GM23338 (cell line): ENCODE measurements around the gene NCOA6. TPM values are rescaled to one million over a fixed set of nuclear protein-coding genes. Genes with fewer than 3 reads are reported as not detected.
"Not testable (repeated sequence)": the region's sequence is repeated elsewhere in the genome, so short reads cannot be mapped to it uniquely, and the experiment has no call there.

Experiments
- ATAC-seq: fragments of 200-7000 bp; cut with Tn5 transposase; 3 replicates; pipeline ENCODE4 v1.9.1; 2020
- DNase-seq: peaks from one replicate; pipeline ENCODE4 v3.0.0-alpha.2; 2015; ENCODE audit warnings: low spot score
- H2AFZ ChIP-seq: fragments of 200-600 bp; sonication (generic); 2 replicates; pipeline ENCODE4 v1.8.0; 2016; ENCODE audit warnings: antibody characterized with exemption, mild to moderate bottlenecking, moderate library complexity
- H3F3A ChIP-seq: fragments of 200-600 bp; sonication (generic); replicated peaks from 2 replicates; pipeline ENCODE4 v1.8.0; 2017; ENCODE audit warnings: antibody characterized with exemption, mixed run types, low read depth
- H3K27ac ChIP-seq: fragments of 200-600 bp; sonication (generic); 2 replicates; pipeline ENCODE4 v1.6.1; 2016; ENCODE audit warnings: low read depth
- H3K27me3 ChIP-seq: fragments of 200-600 bp; sonication (generic); 2 replicates; pipeline ENCODE4 v1.8.0; 2016; ENCODE audit warnings: mild to moderate bottlenecking, mixed run types, moderate library complexity; ENCODE audit not compliant: insufficient read depth
- H3K36me3 ChIP-seq: fragments of 200-600 bp; sonication (generic); 2 replicates; pipeline ENCODE4 v1.8.0; 2016; ENCODE audit warnings: mild to moderate bottlenecking; ENCODE audit not compliant: insufficient read depth
- H3K4me1 ChIP-seq: fragments of 200-600 bp; sonication (generic); 2 replicates; pipeline ENCODE4 v1.8.0; 2016; ENCODE audit warnings: mild to moderate bottlenecking, moderate library complexity; ENCODE audit not compliant: insufficient read depth
- H3K4me2 ChIP-seq: fragments of 200-600 bp; sonication (generic); 2 replicates; pipeline ENCODE4 v1.7.1; 2017; ENCODE audit warnings: mixed run types
- H3K4me3 ChIP-seq: fragments of 200-600 bp; sonication (generic); 2 replicates; pipeline ENCODE4 v1.6.1; 2016; ENCODE audit warnings: mixed run types
- H3K79me2 ChIP-seq: fragments of 200-600 bp; sonication (generic); replicated peaks from 2 replicates; pipeline ENCODE4 v1.8.0; 2017; ENCODE audit warnings: mild to moderate bottlenecking; ENCODE audit not compliant: insufficient read depth
- H3K9me2 ChIP-seq: fragments of 200-600 bp; sonication (generic); 2 replicates; pipeline ENCODE4 v1.8.0; 2017; ENCODE audit not compliant: insufficient read depth
- H4K20me1 ChIP-seq: fragments of 200-600 bp; sonication (generic); replicated peaks from 2 replicates; pipeline ENCODE4 v1.8.0; 2017; ENCODE audit warnings: mild to moderate bottlenecking; ENCODE audit not compliant: insufficient read depth
- H3K27ac Mint-ChIP-seq: 2 replicates; pipeline ENCODE4 v1.8.0; 2020; ENCODE audit warnings: inconsistent platforms, mild to moderate bottlenecking, moderate library complexity, mixed read lengths
- H3K27me3 Mint-ChIP-seq: 3 replicates; pipeline ENCODE4 v1.8.0; 2022; ENCODE audit warnings: low read depth, mild to moderate bottlenecking, moderate library complexity, mixed read lengths, inconsistent platforms; ENCODE audit not compliant: insufficient read depth, poor library complexity
- H3K36me3 Mint-ChIP-seq: 3 replicates; pipeline ENCODE4 v1.8.0; 2021; ENCODE audit warnings: low read depth, mild to moderate bottlenecking, inconsistent platforms, moderate library complexity, mixed read lengths
- H3K4me1 Mint-ChIP-seq: 3 replicates; pipeline ENCODE4 v1.8.0; 2020; ENCODE audit warnings: mild to moderate bottlenecking, inconsistent platforms, mixed read lengths
- H3K4me3 Mint-ChIP-seq: 3 replicates; pipeline ENCODE4 v1.8.0; 2021; ENCODE audit warnings: moderate library complexity, mild to moderate bottlenecking, inconsistent platforms, mixed read lengths
- H3K9me3 Mint-ChIP-seq: 3 replicates; pipeline ENCODE4 v1.8.0; 2020; ENCODE audit warnings: moderate library complexity, mild to moderate bottlenecking, inconsistent platforms, mixed read lengths
- EZH2 ChIP-seq: fragments of 200-600 bp; sonication (generic); IDR thresholded peaks from one replicate; pipeline ENCODE4 v1.8.0; 2017; ENCODE audit warnings: antibody characterized with exemption, mild to moderate bottlenecking, low read depth; ENCODE audit not compliant: unreplicated experiment
- EZH2phosphoT487 ChIP-seq: fragments of 200-600 bp; sonication (generic); IDR thresholded peaks from one replicate; pipeline ENCODE4 v1.8.1; 2018; ENCODE audit warnings: antibody characterized with exemption; ENCODE audit not compliant: unreplicated experiment
- JUNB ChIP-seq: IDR thresholded peaks from one replicate; pipeline ENCODE4 v1.6.1; 2016; ENCODE audit warnings: antibody characterized with exemption; ENCODE audit not compliant: unreplicated experiment
- NANOG ChIP-seq: IDR thresholded peaks from 2 replicates; pipeline ENCODE4 v1.6.1; 2016; ENCODE audit warnings: antibody characterized with exemption, borderline replicate concordance
- POLR2AphosphoS5 ChIP-seq: IDR thresholded peaks from 2 replicates; pipeline ENCODE4 v1.6.1; 2016; ENCODE audit warnings: antibody characterized with exemption, low read depth
- STAT1 ChIP-seq: IDR thresholded peaks from one replicate; pipeline ENCODE4 v1.6.1; 2016; ENCODE audit warnings: antibody characterized with exemption; ENCODE audit not compliant: unreplicated experiment
- ZNF114 ChIP-seq: fragments of 250-450 bp; sonication (Bioruptor Pico); IDR thresholded peaks from 2 replicates; pipeline ENCODE4 v1.5.0; 2020; ENCODE audit warnings: mild to moderate bottlenecking, moderate library complexity
- ZNF331 ChIP-seq: fragments of 250-450 bp; sonication (Bioruptor Pico); IDR thresholded peaks from 2 replicates; pipeline ENCODE4 v1.5.0; 2020; ENCODE audit warnings: low read depth, mild to moderate bottlenecking, moderate library complexity
- polyA plus RNA-seq: library from polyadenylated mRNA; unstranded; fragments of >200 nt; fragmentation: Nextera tagmentation; extraction: Ambion mirVana; gene quantifications from 2 replicates; pipeline ENCODE4 v1.2.1, GENCODE V29; 2016
- total RNA-seq: library from RNA; depleted of rRNA; stranded (reverse); fragments of >200 nt; shearing (Covaris generic); gene quantifications from 2 replicates; pipeline ENCODE4 v1.2.3, GENCODE V29; 2014
- TF ChIP-seq, protein P1 (sequence below), 2 experiments: fragments of 200-600 bp in 1 of 2; sonication (generic) in 1 of 2; conservative IDR thresholded peaks; 2 replicates each; pipeline versions ENCODE4 v1.5.1 to v1.6.1; 2016 to 2017; ENCODE audit warnings: antibody characterized with exemption in 2 of 2, low read depth in 2 of 2, mild to moderate bottlenecking in 2 of 2, moderate library complexity in 1 of 2

Gene NCOA6
- total and polyA plus RNA-seq, 2 experiments from 2014 or later: 10.6 to 17.4 TPM

DNA sequence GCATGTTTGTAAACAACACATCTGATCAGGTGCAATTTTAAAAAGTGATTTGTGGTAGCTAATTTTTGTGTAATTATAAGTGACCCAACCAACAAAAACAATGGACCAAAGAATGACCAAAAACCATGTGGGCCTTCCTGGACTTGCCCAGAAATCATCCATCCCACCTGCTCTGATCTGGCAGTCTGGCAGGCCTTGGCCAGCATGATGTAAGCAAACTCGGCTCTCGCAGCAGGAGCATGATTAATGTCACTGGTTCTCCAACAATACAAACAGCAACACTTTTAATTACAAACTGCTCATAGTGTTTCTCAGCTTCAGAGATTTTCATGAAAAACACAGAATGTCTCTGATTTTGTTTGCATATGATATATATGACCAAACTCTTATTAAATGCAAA lies 105.2 kb downstream of the NCOA6 start (continued):
- TF ChIP-seq, protein P1, sequence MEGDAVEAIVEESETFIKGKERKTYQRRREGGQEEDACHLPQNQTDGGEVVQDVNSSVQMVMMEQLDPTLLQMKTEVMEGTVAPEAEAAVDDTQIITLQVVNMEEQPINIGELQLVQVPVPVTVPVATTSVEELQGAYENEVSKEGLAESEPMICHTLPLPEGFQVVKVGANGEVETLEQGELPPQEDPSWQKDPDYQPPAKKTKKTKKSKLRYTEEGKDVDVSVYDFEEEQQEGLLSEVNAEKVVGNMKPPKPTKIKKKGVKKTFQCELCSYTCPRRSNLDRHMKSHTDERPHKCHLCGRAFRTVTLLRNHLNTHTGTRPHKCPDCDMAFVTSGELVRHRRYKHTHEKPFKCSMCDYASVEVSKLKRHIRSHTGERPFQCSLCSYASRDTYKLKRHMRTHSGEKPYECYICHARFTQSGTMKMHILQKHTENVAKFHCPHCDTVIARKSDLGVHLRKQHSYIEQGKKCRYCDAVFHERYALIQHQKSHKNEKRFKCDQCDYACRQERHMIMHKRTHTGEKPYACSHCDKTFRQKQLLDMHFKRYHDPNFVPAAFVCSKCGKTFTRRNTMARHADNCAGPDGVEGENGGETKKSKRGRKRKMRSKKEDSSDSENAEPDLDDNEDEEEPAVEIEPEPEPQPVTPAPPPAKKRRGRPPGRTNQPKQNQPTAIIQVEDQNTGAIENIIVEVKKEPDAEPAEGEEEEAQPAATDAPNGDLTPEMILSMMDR (conservative IDR thresholded peaks at IDR 0.05; ENCODE audit: low read depth in 2 of 2): no peak
- no peak for TF ChIP-seq EZH2

DNA sequence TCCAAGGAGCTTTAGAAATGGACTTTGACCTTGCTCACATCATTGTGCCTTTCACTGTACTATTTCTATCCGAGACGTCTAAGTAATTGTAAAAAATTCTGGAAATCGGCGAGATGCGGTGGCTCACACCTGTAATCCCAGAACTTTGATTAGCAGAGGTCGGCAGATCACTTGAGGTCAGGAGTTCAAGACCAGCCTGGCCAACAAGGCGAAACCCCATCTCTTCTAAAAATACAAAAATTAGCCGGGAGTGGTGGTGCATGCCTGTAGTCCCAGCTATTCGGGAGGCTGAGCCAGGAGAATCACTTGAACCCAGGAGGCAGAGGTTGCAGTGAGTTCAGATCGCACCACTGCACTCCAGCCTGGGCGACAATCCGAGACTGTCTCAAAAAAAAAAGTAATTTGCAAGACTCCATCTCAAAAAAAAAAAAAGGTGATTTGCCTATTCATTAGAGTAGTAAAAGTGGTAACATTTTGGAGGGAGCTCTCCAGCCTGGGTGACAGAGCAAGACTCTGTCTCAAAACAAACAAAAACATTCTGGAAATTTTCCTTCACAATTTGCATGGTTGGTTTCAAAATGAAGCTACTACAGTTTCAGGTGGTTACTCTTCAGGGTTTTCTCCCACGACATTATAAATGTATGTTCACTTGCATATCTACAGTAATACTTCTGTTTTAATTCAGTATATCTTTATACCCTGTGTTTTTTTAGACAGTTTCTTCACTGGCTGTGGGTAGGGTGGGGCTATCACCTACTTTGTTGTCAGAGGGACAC lies 106.0 kb downstream of the NCOA6 start:
- not testable (repeated sequence) for H3F3A ChIP-seq, ATAC-seq, H3K36me3 ChIP-seq, H3K27me3 Mint-ChIP-seq, H4K20me1 ChIP-seq, H3K27ac Mint-ChIP-seq, H3K9me3 Mint-ChIP-seq, H3K27me3 ChIP-seq, H3K79me2 ChIP-seq, H3K4me1 Mint-ChIP-seq, H2AFZ ChIP-seq, H3K4me2 ChIP-seq, H3K27ac ChIP-seq, H3K9me2 ChIP-seq, DNase-seq, H3K4me3 ChIP-seq, H3K36me3 Mint-ChIP-seq, H3K4me3 Mint-ChIP-seq, H3K4me1 ChIP-seq

DNA sequence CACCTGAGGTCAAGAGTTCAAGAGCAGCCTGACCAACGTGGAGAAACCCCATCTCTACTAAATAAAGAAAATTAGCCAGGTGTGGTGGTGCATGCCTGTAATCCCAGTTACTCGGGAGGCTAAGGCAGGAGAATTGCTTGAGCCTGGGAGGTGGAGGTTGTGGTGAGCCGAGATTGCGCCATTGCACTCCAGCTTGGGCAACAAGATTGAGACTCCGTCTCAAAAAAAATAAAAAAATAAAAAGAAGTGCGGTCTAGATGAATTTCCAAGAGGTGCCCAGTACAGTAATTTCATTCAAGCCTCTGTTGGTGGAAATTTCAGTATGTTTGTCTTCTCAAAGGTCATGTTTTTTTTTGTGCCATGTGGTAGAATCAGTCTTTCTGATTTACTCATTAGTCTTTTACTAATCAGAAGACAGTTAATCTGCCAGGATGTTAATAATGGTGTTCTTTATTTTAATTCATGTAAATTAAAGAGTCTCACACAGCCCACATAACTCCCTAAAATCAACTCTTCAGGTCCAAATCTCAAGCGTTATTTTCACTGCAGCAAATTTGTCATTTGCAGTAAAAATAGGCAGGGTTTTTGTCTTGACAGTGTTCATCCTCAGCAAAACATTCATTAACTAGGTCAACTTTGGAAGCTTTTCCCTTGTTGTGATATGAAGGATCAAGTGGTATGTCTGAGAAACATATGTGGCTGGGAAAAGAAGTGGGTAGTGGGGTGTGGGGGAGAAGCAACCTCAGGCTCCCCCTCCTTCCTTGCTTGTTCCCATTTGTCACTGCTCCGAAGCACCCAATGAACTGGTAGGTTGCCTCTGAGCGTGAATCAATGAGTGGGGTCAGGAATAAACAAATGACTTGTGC lies 108.0 kb downstream of the NCOA6 start:
- DNase-seq: no peak
- no peaks in the 10 kb centered on the region for H3F3A ChIP-seq
- no peak for TF ChIP-seq ZNF114 (CRISPR knock-in tag)
- TF ChIP-seq POLR2AphosphoS5: no peak
- no peak for TF ChIP-seq ZNF331 (CRISPR knock-in tag)
- no peak for TF ChIP-seq EZH2
- TF ChIP-seq STAT1: no peak
- no peak for TF ChIP-seq EZH2phosphoT487
- TF ChIP-seq, protein P1 (conservative IDR thresholded peaks at IDR 0.05; ENCODE audit: low read depth in 2 of 2): no peak
- no peak for TF ChIP-seq JUNB
- no peak for TF ChIP-seq NANOG

More for the DNA sequence above, 108.0 kb downstream of the NCOA6 start:
- no peaks in the 10 kb centered on the region for H3K79me2 ChIP-seq
- Mint-ChIP-seq H3K4me1 (no peaks in the 10 kb centered on the region), H3K27ac (no peak overlapping the region), H3K4me3 (no peak overlapping the region), H3K36me3 (no peaks in the 10 kb centered on the region), H3K9me3 (no peaks in the 10 kb centered on the region), H3K27me3 (peaks cover 2% of the 10 kb centered on the region)
- no peak overlapping the region for H3K4me3 ChIP-seq
- 0 out of 2 replicates have a peak, but pooled peaks cover under 1% of the 10 kb centered on the region for H3K27me3 ChIP-seq
- H3K27ac ChIP-seq: no peak overlapping the region
- no peak overlapping the region for H2AFZ ChIP-seq
- no peaks in the 10 kb centered on the region for H3K4me1 ChIP-seq
- no peaks in the 10 kb centered on the region for H3K9me2 ChIP-seq
- ATAC-seq: no peak
- H3K4me2 ChIP-seq: no peak overlapping the region
- H3K36me3 ChIP-seq: no peaks in the 10 kb centered on the region
- no peaks in the 10 kb centered on the region for H4K20me1 ChIP-seq
